NCI-H526 (cell line): ENCODE results near the gene NSL1.

ENCODE experiments used
- DNase-seq, 2 experiments: peaks; one replicate each; lab custom pipeline; 2025; lab: John Stamatoyannopoulos, UW

Gene NSL1

DNA sequence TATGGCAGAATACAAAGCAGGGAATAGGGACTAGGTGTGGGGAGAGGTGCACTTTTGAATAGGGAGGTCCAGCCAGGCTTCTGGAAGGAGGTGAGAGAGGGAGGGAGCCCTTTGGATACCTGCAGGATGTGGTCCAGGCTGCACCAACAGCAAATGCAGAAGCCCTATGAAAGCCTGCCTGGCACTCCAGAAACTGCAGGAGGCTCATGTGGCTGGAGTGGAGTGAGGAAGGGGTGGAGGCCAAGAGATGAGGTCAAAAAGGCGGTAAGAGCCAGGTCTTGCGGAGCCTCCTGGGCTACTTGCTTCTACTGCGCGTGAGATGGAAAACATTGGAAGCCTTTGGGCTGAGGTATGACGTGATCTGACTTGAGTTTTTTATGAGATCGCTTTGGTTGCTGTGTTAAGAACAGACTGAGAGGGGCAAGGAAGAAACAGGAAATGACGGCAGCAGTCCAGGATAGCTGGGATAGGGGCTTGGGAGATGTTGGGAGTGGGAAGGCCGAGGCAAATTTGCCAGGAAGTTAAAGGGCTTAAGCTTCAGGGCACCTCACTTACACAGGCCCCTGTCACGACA, 87.5 kb downstream of the NSL1 start:
- DNase-seq, result no peak

GRCh38 chr1:212702672-212703071, 88.9 kb downstream of the NSL1 start:
- DNase-seq, result no peak

DNA sequence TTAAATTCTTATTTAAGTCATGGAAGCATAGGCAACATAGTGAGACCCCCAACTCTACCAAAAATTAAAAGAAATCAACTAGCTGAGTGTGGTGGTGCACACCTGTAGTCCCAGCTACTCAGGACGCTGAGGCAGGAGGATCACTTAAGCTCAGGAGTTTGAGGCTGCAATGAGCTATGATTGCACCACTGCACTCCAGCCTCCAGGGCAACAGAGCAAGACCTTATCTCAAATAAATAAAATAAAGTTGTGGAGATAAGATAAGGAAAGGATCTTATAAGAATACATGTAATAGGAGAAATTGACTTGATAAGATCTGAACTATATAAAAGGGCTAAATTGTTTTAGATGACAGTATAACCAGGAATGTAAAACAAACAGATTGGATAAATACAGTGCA, 89.7 kb downstream of the NSL1 start:
- no peak for DNase-seq

GRCh38 chr1:212700892-212701819, 90.4 kb downstream of the NSL1 start:
- peak in 1 of 2 experiments; percentile 30 for DNase-seq

- DNase-seq, result peak in 1 of 2 experiments; percentile 11
These were observed 91.2 kb downstream of the NSL1 start for GRCh38 chr1:212700223-212700891.

DNA sequence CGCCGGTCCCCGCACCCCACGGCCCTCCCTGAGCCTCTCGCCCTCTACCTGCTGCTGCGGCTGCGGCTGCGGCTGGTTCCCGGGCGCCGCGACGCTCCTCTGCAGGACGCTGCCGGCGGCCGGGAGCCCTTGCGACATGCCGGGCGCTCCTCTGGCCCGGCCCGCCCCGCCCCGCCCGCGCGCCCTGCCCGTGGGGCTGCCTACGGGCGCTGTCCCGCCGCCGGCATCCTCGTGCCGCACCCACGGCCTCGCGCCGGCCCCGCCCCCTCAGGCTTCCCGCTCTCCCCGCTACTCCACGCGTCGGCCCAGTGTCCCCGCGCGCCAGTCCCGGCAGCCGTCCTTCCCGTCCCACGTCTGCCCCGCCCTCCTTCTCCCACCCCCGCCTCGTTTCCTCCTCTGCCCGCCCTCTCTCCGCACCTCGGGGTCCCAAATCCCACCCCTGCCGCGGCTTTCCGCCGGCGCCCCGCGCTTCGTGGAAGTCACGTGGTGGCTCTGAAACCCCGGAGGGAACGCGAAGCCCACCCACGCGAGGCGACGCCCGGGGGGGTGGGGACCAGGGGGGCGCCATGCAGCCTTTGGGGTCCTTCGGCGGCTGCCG, 91.9 kb downstream of the NSL1 start, which contains the start of gene BATF3:
Gene BATF3 (minus strand): TSS at position 216 of the 598 bp plus-strand sequence. CDS start 78 bp downstream, at position 138.
- peak in 1 of 2 experiments; percentile 51 for DNase-seq

DNA sequence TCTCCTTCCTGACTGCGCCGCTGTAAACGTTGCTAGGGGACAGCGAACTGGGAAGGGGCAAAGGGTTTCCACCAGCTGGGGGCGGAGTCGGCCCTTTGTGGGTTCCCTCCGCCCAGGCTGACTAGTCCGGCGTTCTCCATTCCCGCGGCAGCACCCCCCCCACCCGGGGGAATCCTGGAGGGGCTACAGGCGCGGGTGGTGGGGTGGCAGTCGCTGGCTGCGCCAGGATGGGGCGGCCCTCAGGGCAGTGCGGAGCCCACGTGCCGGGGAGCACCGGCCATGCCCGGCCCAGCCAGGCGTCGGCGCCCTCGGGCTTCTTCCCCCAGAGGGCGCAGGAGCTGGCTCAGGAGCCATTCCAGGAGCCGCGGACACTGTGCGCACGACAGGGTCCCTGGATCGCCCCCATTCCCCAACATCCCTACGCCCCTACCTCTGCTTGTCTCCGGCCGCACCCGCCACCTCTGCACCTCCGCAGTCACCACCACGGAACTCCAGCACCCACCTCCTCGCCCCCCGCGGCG, 92.4 kb downstream of the NSL1 start:
- DNase-seq, result peak in 1 of 2 experiments; percentile 45

GRCh38 chr1:212698467-212699103, 93.0 kb downstream of the NSL1 start:
- no peak for DNase-seq

DNA sequence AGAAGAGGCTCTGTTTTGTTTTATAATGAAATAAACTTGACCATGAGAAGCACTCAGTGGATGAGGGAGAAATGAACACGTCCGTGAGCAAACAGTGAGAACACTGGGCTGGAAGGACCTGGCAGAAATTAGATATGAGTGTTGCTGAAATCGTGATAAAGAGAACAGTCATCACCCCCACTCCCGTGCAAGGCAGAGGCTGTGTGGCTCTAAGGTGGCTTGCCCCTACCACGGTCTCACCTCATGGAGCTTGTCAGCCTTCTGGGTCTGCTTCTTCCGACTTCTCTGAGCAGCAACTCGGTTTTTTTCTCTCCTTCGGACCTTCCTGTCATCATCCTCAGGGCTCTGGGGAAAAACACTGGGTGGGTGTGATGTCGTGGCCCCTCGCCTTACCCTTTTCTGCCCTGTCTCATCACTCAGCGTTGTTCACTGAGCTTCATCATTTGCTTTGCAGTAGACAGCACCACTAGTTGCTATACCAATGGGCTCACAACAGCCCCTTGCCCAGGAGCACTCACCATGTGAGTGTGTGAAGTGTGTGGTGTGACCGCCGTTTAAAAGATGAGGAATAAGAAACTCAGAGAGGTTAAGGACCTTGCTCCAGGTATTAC, 94.8 kb downstream of the NSL1 start:
- DNase-seq, result no peak

- DNase-seq, result no peak
These were observed 98.6 kb downstream of the NSL1 start for GRCh38 chr1:212692774-212693644.

GRCh38 chr1:212691561-212692071, 100.0 kb downstream of the NSL1 start:
- no peak for DNase-seq

- no peak for DNase-seq
These were observed 100.7 kb downstream of the NSL1 start for GRCh38 chr1:212690816-212691403.

DNA sequence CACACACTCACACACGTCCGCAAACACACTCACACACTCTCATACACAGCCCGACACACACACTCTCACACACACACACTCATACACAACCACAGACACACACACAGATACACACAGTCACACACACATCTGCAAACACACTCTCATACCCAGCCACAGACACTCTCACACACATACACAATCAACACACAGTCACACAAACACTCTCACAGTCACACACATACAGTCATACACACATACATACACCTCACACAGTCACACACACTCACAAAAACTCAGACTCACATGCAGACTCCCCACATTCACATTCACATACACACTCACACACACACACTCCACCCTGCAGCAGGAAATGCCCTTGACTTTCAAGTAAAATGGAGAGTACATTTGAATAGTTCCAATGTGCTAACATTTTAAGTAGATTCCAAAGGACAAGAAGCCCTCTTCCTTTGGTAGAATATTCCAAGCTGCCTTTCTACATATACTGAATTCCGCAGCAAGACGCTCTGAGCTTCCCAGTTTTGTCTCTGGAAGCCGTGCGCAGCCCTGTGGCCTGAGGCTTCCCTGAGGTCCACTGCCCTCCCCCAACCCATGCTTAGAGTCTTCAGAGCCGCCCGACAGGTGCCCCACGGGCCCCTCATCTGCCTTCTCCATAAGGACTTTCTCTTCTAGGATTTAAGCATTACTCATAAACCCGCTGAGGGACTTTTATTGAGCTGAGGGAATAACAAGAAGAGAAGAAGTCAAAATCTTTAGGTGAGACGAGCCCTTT, 101.6 kb downstream of the NSL1 start:
- DNase-seq, result no peak

- no peak for DNase-seq
These were observed 102.3 kb downstream of the NSL1 start for GRCh38 chr1:212689196-212689725.

GRCh38 chr1:212688341-212689047, 103.1 kb downstream of the NSL1 start:
- DNase-seq, result no peak

GRCh38 chr1:212687811-212688210, 103.8 kb downstream of the NSL1 start:
- DNase-seq, result no peak

- no peak for DNase-seq
These were observed 105.0 kb downstream of the NSL1 start for GRCh38 chr1:212686591-212686990.

DNA sequence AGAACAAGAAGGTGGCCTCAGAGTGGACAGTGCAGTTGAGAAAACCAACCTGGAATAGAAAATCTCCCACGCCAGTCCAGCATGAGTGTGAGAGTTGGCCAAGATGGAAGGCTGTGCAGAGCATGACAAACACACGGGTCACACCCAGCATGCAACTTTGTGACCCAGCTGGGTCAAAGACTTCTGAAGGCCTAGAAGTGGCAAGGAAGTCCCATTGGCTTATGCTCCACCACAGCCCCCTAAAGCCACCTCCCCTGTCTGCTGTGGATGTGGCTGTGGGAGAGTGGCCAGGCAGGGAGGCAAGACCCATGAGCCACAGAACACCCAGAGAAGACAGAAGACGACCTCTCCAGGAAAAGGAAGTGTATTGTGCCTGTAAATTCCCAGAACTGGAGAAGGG, 105.5 kb downstream of the NSL1 start:
- DNase-seq, result no peak
